ENCODE measurements around the gene OR10D3. TPM values are rescaled to one million over a fixed set of nuclear protein-coding genes. Genes with fewer than 3 reads are reported as not detected.

The OR10D3 gene
- total and polyA plus RNA-seq, 2 of the 8 experiments (the other 6 are each of a cell fraction or from before 2014, with no cell fraction given) = not detected

DNA sequence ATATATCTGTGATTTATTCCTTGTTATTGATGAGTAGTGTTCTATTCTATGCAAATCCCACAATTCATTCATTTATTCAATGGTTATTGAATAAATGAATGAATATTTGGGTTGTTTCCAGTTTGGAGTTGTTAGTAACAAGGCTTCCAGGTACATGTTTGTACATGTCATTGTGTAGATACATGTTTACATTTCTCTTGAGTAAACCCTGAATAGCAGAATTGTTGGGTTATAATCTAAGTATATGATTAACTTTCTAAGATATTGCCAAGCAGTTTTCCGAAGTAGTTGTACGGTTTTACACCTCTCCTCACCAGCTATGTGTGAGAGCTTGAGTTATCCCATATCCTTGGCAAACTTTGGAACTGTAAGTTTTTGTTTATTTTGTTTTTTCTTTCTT lies 39.3 kb downstream of the OR10D3 start:
- no peak overlapping the region for H3K4me2 ChIP-seq (ENCODE audit: insufficient read depth in 1 of 2, low read depth in 2 of 2, low read length in 2 of 2)
- no peak overlapping the region for H3K4me3 ChIP-seq (ENCODE audit: extremely low read depth in 1 of 4, insufficient read depth in 2 of 4, low read depth in 3 of 4, low read length in 4 of 4)
- H2BK12ac ChIP-seq (ENCODE audit: low read depth, low read length) = no peak overlapping the region
- H3K79me2 ChIP-seq (ENCODE audit: control insufficient read depth in 1 of 2, insufficient read depth in 2 of 2, low read length in 2 of 2) = no peaks in the 10 kb centered on the region
- H3K4ac ChIP-seq (replicated peaks; ENCODE audit: insufficient read length, low read depth, low read length) = no peak overlapping the region
- no peak overlapping the region for H3K56ac ChIP-seq (replicated peaks; ENCODE audit: insufficient read length, low read depth, low read length)
- no peak overlapping the region for H4K91ac ChIP-seq (replicated peaks; ENCODE audit: insufficient read length, low read length)
- ChIA-PET POLR2A (ENCODE audit: partially characterized antibody) (no interaction called here), CTCF (ENCODE audit: partially characterized antibody) (no interaction called here)
- no peak overlapping the region for H2BK15ac ChIP-seq (ENCODE audit: low read length)
- DNase-seq (ENCODE audit: low read depth in 1 of 2, low spot score in 2 of 2) (no peak), FAIRE-seq (no peak)
- no peaks in the 10 kb centered on the region for H3K27me3 ChIP-seq (replicated peaks in 1 of 4; ENCODE audit: control insufficient read depth in 3 of 4, extremely low read depth in 1 of 4, insufficient read depth in 3 of 4, low read length in 3 of 4)
- H3K36me3 ChIP-seq (ENCODE audit: control insufficient read depth in 2 of 4, insufficient read depth in 4 of 4, low read length in 3 of 4) = no peaks in the 10 kb centered on the region
- H3K27ac ChIP-seq (ENCODE audit: low read depth, low read length) = no peak overlapping the region
- H3K14ac ChIP-seq (ENCODE audit: insufficient read length) = no peak overlapping the region
- H4K20me1 ChIP-seq (replicated peaks in 1 of 2; ENCODE audit: control insufficient read depth in 1 of 2, insufficient read depth in 2 of 2, low read length in 2 of 2) = no peaks in the 10 kb centered on the region
- H2AFZ ChIP-seq (ENCODE audit: low read length) = no peak overlapping the region
- H2BK120ac ChIP-seq (replicated peaks; ENCODE audit: low read depth, low read length) = no peak overlapping the region
- H2AK5ac ChIP-seq (ENCODE audit: low read depth, low read length) = no peak overlapping the region
- no peak overlapping the region for H3K18ac ChIP-seq (ENCODE audit: extremely low read depth, low read length)
- H3K9ac ChIP-seq (replicated peaks in 1 of 4; ENCODE audit: extremely low read depth in 1 of 4, low read depth in 3 of 4, low read length in 3 of 4) = no peak overlapping the region
- WGBS, 2 experiments (ENCODE audit: extremely low coverage in 1 of 2, insufficient coverage in 1 of 2, insufficient read length in 1 of 2, insufficient replicate concordance in 2 of 2, low coverage in 1 of 2, low lambda C conversion rate in 2 of 2, missing lambda C conversion rate in 1 of 2) = 98% methylated on average over 2 of the region's 2 CpGs; no CpG with 5 or more reads in 1 of the 2 experiments
- no peak overlapping the region for H2BK20ac ChIP-seq (ENCODE audit: low read length)
- no peaks in the 10 kb centered on the region for H3K9me3 ChIP-seq (ENCODE audit: insufficient read depth in 2 of 2, low read depth in 1 of 2, low read length in 1 of 2)
- no peak overlapping the region for H3K23ac ChIP-seq (ENCODE audit: insufficient read length)
- no peaks in the 10 kb centered on the region for H3K23me2 ChIP-seq (ENCODE audit: low read depth, low read length)
- H4K5ac ChIP-seq (ENCODE audit: insufficient read length, low read depth, low read length) = no peak overlapping the region
- H2BK5ac ChIP-seq (ENCODE audit: low read depth, low read length) = no peak overlapping the region
- no peaks in the 10 kb centered on the region for H3K4me1 ChIP-seq (replicated peaks in 1 of 4; ENCODE audit: control insufficient read depth in 3 of 4, insufficient read depth in 4 of 4, low read length in 3 of 4)
- H3K79me1 ChIP-seq (ENCODE audit: low read depth, low read length) = no peaks in the 10 kb centered on the region
- H4K8ac ChIP-seq (ENCODE audit: extremely low read depth, insufficient read depth, low read length) = no peak overlapping the region
- no peak for TF ChIP-seq CTBP2 (IDR thresholded peaks at IDR 0.05; ENCODE audit: borderline replicate concordance, insufficient read depth, insufficient read length, low read length)
- no peak for TF ChIP-seq KDM1A (IDR thresholded peaks at IDR 0.05; ENCODE audit: borderline replicate concordance, low read length)
- no peak for TF ChIP-seq CBX8 (IDR thresholded peaks at IDR 0.05; ENCODE audit: borderline replicate concordance, low read depth, low read length)
- TF ChIP-seq PHF8 (conservative IDR thresholded peaks at IDR 0.05; ENCODE audit: low read depth, low read length) = no peak
- TF ChIP-seq, protein P1, sequence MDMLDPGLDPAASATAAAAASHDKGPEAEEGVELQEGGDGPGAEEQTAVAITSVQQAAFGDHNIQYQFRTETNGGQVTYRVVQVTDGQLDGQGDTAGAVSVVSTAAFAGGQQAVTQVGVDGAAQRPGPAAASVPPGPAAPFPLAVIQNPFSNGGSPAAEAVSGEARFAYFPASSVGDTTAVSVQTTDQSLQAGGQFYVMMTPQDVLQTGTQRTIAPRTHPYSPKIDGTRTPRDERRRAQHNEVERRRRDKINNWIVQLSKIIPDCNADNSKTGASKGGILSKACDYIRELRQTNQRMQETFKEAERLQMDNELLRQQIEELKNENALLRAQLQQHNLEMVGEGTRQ (IDR thresholded peaks at IDR 0.05; ENCODE audit: low read length) = no peak
- TF ChIP-seq SIX5 (IDR thresholded peaks at IDR 0.05; ENCODE audit: low read depth, low read length) = no peak
- TF ChIP-seq HDAC2 (IDR thresholded peaks at IDR 0.05; ENCODE audit: borderline replicate concordance in 1 of 2, low read depth in 2 of 2, low read length in 2 of 2) = no peak
- TF ChIP-seq ZNF274 (IDR thresholded peaks at IDR 0.05; ENCODE audit: borderline replicate concordance, extremely low read depth, low read length) = no peak
- no peak for TF ChIP-seq GTF2F1 (IDR thresholded peaks at IDR 0.05; ENCODE audit: borderline replicate concordance, low read depth, low read length)
- no peak for TF ChIP-seq SIRT6 (IDR thresholded peaks at IDR 0.05; ENCODE audit: low read length)
- no peak for TF ChIP-seq EP300 (IDR thresholded peaks at IDR 0.05; ENCODE audit: borderline replicate concordance in 1 of 2, low read depth in 2 of 2, low read length in 2 of 2)
- no peak for TF ChIP-seq JUN (IDR thresholded peaks at IDR 0.05; ENCODE audit: low read depth, low read length)
- TF ChIP-seq TEAD4 (IDR thresholded peaks at IDR 0.05; ENCODE audit: low read depth, low read length) = no peak
- TF ChIP-seq SRF (IDR thresholded peaks at IDR 0.05; ENCODE audit: low read depth, low read length) = no peak
